Transverse colon (tissue), 3 donors: Measurements from ENCODE around the gene STK33.

Experiments used
- EP300 ChIP-seq: sonication (generic); formaldehyde crosslinking; IDR thresholded peaks from one replicate; pipeline ENCODE4 v1.6.1; 2017; ENCODE audit warnings: antibody characterized with exemption, low read depth
- POLR2A ChIP-seq: fragments of 450-650 bp; IDR thresholded peaks from one replicate; pipeline ENCODE4 v1.6.1; 2016; ENCODE audit warnings: antibody characterized with exemption, mild to moderate bottlenecking, moderate library complexity
- TF ChIP-seq, protein P1 (sequence below), 5 experiments: fragments of 200-600 bp in 3 of 5; fragments of 450-650 bp in 2 of 5; sonication (generic) in 3 of 5; IDR thresholded peaks; 1 replicate in 2 of 5; 2 replicates in 3 of 5; pipeline ENCODE4 v1.5.1; 2016 to 2017; ENCODE audit warnings: antibody characterized with exemption in 5 of 5, inconsistent platforms in 3 of 5, mild to moderate bottlenecking in 2 of 5, moderate library complexity in 1 of 5

DNA sequence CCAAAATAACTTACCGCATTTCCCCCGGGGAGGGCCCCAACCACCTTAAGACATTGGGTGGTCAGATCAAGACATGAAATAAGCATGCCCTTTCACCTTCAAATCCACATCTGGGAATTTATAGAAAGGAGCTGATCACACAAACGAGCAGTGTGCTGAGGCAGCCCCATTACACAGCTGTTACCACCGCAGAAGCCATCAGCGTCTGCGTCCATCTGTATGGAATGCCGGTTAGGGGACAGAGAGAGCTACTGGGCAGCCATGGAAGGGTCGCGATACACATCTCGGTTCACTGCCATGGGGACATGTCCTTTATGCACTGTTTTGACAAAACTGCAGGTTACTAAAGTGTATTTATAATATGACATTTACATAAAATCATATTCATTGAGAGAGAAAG, 225.3 kb downstream of the STK33 start:
- TF ChIP-seq, protein P1, sequence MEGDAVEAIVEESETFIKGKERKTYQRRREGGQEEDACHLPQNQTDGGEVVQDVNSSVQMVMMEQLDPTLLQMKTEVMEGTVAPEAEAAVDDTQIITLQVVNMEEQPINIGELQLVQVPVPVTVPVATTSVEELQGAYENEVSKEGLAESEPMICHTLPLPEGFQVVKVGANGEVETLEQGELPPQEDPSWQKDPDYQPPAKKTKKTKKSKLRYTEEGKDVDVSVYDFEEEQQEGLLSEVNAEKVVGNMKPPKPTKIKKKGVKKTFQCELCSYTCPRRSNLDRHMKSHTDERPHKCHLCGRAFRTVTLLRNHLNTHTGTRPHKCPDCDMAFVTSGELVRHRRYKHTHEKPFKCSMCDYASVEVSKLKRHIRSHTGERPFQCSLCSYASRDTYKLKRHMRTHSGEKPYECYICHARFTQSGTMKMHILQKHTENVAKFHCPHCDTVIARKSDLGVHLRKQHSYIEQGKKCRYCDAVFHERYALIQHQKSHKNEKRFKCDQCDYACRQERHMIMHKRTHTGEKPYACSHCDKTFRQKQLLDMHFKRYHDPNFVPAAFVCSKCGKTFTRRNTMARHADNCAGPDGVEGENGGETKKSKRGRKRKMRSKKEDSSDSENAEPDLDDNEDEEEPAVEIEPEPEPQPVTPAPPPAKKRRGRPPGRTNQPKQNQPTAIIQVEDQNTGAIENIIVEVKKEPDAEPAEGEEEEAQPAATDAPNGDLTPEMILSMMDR (IDR thresholded peaks at IDR 0.05): no peak
- no peak for TF ChIP-seq POLR2A
- TF ChIP-seq EP300: no peak
